ENCODE results near the gene SMYD3.

The SMYD3 gene

GRCh38 chr1:246198115-246198816 is 308.8 kb downstream of the SMYD3 start:
- H3K27ac ChIP-seq: no peak overlapping the region
- H3K36me3 ChIP-seq (replicated peaks): no peaks in the 10 kb centered on the region

GRCh38 chr1:246197076-246197475 is 310.0 kb downstream of the SMYD3 start:
- H3K27ac ChIP-seq: no peak overlapping the region
- no peak overlapping the region for H3K4me3 ChIP-seq (ENCODE audit: low read depth, low read length)
- TF ChIP-seq CTCF (IDR thresholded peaks at IDR 0.05; ENCODE audit: low read depth, low read length, missing control alignments): no peak
- no peak for DNase-seq
- in situ Hi-C loops (cut with HindIII; ENCODE audit: low pct_ligation_motif_present, low sequenced_read_pairs): no loop called here
- H3K36me3 ChIP-seq (replicated peaks): no peaks in the 10 kb centered on the region
- H3K27me3 ChIP-seq (replicated peaks): no peaks in the 10 kb centered on the region

More at GRCh38 chr1:246198115-246198816, 308.8 kb downstream of the SMYD3 start:
- no peak overlapping the region for H3K4me3 ChIP-seq (ENCODE audit: low read depth, low read length)
- H3K27me3 ChIP-seq (replicated peaks): no peaks in the 10 kb centered on the region
- no peak for DNase-seq
- in situ Hi-C loops (cut with HindIII; ENCODE audit: low pct_ligation_motif_present, low sequenced_read_pairs): no loop called here
- TF ChIP-seq CTCF (IDR thresholded peaks at IDR 0.05; ENCODE audit: low read depth, low read length, missing control alignments): no peak

GRCh38 chr1:246195296-246195695 is 311.8 kb downstream of the SMYD3 start:
- no peak for TF ChIP-seq CTCF (IDR thresholded peaks at IDR 0.05; ENCODE audit: low read depth, low read length, missing control alignments)
- no peaks in the 10 kb centered on the region for H3K36me3 ChIP-seq (replicated peaks)
- DNase-seq: no peak
- H3K27ac ChIP-seq: no peak overlapping the region
- H3K4me3 ChIP-seq (ENCODE audit: low read depth, low read length): no peak overlapping the region
- in situ Hi-C loops (cut with HindIII; ENCODE audit: low pct_ligation_motif_present, low sequenced_read_pairs): no loop called here
- no peaks in the 10 kb centered on the region for H3K27me3 ChIP-seq (replicated peaks)

- H3K4me3 ChIP-seq (ENCODE audit: low read depth, low read length): no peak overlapping the region
- no peak for TF ChIP-seq CTCF (IDR thresholded peaks at IDR 0.05; ENCODE audit: low read depth, low read length, missing control alignments)
These were observed 313.5 kb downstream of the SMYD3 start for GRCh38 chr1:246193537-246193936.

GRCh38 chr1:246189126-246189525 is 318.0 kb downstream of the SMYD3 start:
- no peaks in the 10 kb centered on the region for H3K36me3 ChIP-seq (replicated peaks)
- H3K4me3 ChIP-seq (ENCODE audit: low read depth, low read length): no peak overlapping the region
- in situ Hi-C loops (cut with HindIII; ENCODE audit: low pct_ligation_motif_present, low sequenced_read_pairs): no loop called here
- no peak for DNase-seq
- H3K27me3 ChIP-seq (replicated peaks): no peaks in the 10 kb centered on the region
- TF ChIP-seq CTCF (IDR thresholded peaks at IDR 0.05; ENCODE audit: low read depth, low read length, missing control alignments): no peak
- H3K27ac ChIP-seq: no peak overlapping the region

More at GRCh38 chr1:246193537-246193936, 313.5 kb downstream of the SMYD3 start:
- no peak for DNase-seq
- in situ Hi-C loops (cut with HindIII; ENCODE audit: low pct_ligation_motif_present, low sequenced_read_pairs): no loop called here
- Histone ChIP-seq H3K36me3 (replicated peaks) (no peaks in the 10 kb centered on the region), H3K27me3 (replicated peaks) (no peaks in the 10 kb centered on the region), H3K27ac (no peak overlapping the region)
